DMS79 (cell line): ENCODE results near the gene NDUFB7.
A peak's percentile ranks its signal among the peaks of the same experiment; 100 is the strongest.
"Not testable (repeated sequence)": the region's sequence is repeated elsewhere in the genome, so short reads cannot be mapped to it uniquely, and the experiment has no call there.

Experiments used
- DNase-seq: peaks from one replicate; lab custom pipeline; 2025; lab: John Stamatoyannopoulos, UW

Gene NDUFB7

DNA sequence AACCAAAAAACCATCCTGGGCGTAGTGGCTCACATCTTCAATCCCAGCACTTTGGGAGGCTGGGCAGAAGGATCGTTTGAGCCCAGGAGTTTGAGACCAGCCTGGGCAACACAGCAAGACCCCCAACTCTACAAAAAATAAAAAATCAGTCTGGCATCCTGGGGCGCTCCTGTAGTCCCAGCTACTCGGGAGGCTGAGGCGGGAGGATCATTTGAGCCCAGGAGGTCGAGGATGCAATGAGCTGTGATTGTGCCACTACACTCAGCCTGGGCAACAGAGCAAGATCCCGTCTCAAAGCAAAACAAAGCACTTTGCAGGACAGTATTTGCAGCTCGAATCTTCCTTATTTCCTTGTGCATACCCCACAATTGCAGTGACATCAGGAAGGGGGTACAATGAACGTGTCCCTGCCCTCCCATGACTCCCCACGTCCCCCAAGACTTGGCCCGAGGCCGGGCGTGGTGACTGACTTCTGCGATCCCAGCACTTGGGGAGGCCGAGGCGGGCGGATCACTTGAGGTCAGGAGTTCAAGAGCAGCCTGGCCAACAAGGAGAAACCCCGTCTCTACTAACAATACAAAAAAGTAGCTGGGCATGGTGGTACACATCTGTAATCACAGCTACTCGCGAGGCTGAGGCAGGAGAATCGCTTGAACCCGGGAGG lies 870 bp downstream of the NDUFB7 start:
- DNase-seq, result no peak

DNA sequence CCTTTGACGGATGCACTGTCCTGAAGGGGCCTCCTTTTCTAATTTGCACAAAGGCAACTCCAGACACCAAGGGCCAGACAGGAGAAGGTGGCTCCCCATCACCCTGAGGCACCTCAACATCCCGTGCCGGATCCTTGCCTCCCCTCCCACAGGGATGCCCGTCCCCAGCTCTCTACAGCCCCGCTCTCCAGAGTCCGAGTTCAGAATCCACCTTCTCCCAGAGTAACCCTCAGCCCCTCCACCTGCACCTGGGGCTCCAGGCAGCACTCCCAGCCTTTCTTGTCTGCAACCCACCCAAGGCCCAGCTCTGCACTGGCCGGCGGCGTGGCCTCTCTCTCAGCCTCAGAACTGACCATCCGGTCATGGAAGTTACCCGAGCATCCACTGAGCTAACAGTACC lies 4.8 kb downstream of the NDUFB7 start:
- no peak for DNase-seq

DNA sequence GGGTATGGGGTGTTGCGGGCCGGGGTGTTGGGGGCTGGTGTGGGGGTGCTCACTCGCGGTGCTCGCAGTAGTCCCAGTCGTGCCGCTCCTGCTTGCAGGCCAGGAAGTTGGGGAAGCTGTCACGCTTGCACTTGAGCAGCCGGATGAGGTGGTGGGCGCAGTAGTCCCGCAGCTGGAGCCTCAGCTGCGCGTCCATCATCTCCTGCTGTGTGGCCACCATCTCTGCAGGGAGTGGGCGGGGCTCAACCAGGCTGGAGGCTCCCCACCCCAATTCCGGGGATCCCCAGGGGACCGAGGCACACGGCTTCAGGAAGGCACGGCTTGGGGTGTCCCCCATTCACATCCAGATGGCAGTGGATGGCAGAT lies 5.2 kb downstream of the NDUFB7 start:
- DNase-seq, result no peak

- no peak for DNase-seq
Measured at GRCh38 chr19:14565765-14566711, 5.8 kb downstream of the NDUFB7 start.

GRCh38 chr19:14565298-14565679 lies 6.6 kb downstream of the NDUFB7 start:
- no peak for DNase-seq

DNA sequence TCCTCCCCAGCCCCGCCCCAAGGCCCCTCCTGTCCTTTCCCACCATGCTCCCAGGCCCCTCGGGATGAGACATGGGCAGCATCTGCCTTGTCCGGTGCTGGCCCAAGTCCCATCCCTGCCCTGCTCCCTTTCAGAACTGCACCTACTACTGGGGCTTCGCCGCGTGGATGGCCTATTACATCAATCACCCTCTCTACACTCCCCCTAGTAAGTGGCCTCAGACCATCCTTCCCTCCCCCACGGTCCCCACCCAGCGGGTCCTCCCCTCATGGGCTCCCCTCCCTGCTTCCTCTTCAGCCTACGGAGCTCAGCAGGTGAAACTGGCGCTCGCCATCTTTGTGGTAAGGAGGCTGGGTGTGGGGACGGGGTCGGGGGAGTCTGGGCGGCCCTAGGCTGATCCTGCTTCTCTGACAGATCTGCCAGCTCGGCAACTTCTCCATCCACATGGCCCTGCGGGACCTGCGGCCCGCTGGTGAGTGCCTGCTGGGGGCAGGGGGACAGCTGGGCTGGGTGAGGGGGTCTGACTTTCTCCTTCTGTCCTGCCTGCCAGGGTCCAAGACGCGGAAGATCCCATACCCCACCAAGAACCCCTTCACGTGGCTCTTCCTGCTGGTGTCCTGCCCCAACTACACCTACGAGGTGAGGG lies 7.1 kb downstream of the NDUFB7 start:
- not testable (repeated sequence) for DNase-seq

DNA sequence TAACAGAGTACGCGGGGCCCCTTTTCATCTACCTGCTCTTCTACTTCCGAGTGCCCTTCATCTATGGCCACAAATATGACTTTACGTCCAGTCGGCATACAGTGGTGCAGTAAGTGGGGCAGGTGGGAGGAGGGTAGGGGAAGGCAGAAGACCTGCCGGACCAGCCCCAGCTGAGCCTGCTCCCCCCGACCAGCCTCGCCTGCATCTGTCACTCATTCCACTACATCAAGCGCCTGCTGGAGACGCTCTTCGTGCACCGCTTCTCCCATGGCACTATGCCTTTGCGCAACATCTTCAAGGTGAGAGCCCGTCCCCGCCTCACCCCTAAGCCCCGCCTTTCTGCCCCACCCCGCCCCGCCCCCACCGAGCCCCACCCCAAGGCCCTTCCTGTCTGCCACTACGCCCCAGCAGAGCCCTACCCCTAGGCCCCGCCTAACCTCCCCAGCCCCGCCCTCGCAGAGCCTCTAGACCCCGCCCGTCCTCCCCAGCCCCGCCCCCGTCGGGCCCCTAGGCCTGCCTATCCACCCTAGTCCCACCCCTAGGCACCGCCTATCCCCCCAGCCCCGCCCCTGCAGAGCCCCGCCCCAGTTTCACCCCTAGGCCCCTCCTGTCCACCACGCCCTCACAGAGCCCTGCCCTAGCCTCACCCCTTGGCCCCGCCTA lies 7.7 kb downstream of the NDUFB7 start:
- DNase-seq, result no peak

DNA sequence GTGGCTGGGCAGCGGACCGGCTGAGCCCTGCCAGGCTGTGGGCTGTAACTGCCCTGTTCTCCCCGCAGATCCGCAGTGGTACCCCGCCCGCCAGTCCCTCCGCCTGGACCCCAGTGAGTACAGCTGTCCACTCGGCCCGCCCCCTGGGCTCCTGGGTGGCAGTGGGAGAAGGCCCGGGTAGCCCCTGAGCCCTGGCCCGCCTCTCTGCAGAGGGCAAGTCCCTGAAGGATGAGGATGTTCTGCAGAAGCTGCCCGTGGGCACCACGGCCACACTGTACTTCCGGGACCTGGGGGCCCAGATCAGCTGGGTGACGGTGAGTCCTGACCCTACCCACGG lies 8.3 kb downstream of the NDUFB7 start:
- DNase-seq, result no peak

GRCh38 chr19:14562660-14563589 lies 8.9 kb downstream of the NDUFB7 start:
- no peak for DNase-seq

DNA sequence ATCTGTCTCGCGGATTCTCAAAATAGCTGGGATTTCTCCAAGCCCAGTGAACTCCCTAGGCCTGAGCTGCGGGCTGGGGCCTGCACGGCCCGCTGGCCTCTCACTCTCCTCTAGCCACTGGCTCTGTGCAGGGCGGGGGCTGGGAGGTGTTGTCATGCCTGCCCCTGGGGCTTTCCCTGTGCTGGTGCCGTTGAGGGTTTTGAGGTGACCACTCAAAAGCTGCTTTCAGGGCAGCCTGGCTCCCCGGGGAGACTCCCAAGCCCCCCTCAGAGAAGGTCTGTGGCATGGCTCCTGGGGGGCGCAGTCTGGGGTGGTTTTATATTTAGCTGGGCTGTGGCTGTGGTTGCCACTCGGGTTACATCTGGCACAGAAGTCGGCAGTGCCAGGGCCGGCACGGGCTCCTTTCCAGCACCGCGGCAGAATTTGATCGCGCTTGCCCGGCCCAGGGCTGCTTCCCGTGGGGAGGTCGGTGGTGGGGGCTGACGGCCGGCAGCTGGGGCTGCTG lies 10.0 kb downstream of the NDUFB7 start:
- DNase-seq, result no peak

DNA sequence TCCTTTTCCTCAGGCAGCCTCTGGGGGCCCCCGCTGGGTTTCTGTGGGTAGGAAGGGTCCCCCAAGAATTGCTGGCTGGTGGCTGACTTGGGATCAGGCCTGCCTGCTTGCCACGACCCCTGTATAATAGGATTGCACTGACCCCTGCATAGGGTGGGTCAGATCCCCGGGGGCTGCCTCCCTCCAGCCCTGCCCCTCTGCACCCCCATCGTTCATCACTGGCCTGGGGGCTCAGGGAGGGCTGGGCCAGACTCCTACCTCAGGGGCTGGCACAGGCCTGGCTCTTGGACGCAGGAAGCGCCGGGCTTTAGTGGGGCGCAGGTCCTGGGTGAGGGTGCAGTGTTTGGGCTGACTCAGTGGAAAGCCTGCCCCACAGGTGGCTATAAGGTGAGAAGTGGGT lies 10.6 kb downstream of the NDUFB7 start:
- no peak for DNase-seq

- no peak for DNase-seq
Measured at GRCh38 chr19:14560776-14561108, 11.1 kb downstream of the NDUFB7 start.

DNA sequence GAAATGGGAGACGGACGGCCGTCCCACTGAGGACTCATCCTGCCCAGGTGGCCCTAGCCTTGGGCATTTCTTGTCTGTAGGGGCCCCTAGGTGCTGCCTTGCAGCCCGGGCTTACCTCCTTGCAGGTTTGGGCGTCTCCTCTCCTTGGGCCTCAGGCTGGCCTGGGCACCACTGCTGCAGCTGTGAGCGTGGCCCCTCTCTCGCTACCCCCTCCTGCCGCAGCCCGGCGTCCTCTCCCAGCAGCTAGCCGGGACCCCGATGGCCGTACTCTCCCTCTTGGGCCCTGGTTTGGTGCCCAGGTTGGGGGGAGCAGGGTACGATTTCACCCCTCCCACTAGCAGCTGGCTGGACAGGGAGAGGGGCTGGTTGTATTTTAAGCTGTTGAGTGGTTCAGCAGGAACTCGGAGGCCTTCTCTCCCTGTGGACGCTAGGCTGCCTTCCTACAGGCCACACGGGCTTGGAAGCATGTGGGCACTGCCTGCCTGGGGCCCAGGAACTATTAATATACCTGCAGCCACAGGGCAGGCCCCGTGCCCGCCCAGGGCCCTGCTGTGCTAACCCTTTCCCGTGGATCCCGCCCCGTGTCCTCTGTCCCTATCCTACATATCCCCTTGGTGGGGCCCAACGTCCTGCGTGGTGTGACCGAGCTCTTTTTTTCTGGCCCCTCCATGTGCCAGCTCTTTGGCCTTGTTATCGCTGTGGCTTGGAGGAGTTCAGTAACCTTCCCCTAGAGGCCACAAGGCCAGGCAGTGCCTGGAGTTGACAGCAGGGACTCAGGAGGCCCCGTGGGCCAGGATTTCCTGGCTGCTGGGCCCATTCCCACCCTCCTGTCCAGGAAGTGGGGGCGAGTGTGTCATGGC lies 11.7 kb downstream of the NDUFB7 start:
- DNase-seq, result no peak

DNA sequence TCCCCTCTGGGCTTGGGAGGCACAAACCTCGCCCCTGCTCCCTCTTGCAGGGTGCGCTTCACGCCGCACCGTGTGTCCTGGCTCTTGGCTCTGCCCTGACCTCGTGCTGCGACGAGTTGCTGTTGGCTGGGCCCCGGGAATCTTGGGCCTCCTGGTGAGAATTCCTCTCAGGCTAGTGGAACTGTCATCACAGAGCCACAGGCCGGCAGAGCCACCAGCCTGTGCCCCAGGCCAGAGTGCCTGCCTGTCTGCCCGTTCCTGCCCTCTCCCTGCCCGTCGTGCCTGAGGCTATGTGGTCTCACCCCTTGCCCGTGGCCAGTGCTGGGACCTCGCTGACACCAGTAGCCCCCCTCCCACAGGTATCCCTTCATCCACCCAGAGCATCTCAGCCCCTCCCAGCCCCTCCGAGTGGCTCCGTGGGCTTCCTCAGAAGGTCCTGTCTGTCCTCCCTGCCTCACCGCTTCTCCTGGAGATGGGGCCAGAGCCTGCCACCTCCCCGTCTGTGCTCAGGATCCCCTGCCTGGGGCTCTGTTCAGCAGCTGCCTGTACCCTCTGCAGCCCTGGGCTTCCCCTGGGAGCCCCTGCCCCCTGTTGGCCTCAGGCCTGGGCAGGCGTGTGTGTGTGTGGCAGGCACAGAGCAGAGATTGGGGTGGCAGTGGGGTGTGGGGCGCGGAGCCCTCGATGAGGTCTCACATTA lies 13.3 kb downstream of the NDUFB7 start:
- DNase-seq, result no peak

DNA sequence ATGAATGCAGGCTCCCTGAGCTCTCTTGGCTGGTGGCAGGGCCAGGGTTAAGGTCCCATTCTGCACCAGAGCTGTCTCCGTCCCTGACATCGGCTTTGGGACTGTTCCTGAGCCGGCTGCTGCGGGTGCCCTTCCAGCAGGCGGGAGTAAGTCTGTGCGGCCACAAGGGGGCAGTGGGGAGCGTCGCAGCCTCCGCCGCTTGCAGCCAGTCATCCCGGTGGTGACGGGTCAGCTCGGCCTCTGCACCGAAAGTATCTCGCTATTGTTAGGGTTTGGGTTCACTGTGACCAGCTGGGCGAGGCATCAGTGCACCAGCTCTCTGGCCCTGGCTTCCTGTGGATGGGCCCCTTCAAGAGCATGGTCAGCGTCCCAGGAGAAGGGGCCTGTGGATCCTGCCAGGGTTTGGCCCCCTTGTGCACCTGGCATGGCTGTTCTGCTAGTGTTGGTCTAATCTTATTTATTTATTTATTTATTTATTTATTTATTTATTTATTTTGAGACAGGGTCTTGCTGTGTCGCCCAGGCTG lies 15.1 kb downstream of the NDUFB7 start:
- no peak for DNase-seq

- no peak for DNase-seq
Measured at GRCh38 chr19:14555918-14556661, 15.8 kb downstream of the NDUFB7 start.

- peak; percentile 81 for DNase-seq
Measured at GRCh38 chr19:14554382-14554812, 17.5 kb downstream of the NDUFB7 start.

DNA sequence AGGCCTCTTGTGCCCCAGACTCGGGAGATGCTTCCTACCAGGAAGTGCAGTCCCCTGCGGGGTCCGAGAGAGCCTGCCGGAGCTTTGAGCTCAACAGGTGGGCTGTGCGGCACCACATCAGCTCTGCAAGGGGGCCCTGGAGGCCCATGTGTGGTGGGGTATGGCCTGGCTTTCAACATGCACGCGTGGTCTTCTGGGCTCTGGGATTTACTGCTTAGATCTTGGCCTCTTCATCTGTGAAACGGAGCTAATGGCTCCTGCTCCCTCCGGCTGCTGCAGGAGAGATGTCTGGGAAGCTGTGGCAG lies 18.0 kb downstream of the NDUFB7 start:
- no peak for DNase-seq
